ENCODE results near the gene ATM. TPM values are rescaled to one million over a fixed set of nuclear protein-coding genes. Genes with fewer than 3 reads are reported as not detected.
"Not testable (repeated sequence)": the region's sequence is repeated elsewhere in the genome, so short reads cannot be mapped to it uniquely, and the experiment has no call there.

ATM gene
- total RNA-seq, 1 donor from 2014 or later, result 25.7 TPM

DNA sequence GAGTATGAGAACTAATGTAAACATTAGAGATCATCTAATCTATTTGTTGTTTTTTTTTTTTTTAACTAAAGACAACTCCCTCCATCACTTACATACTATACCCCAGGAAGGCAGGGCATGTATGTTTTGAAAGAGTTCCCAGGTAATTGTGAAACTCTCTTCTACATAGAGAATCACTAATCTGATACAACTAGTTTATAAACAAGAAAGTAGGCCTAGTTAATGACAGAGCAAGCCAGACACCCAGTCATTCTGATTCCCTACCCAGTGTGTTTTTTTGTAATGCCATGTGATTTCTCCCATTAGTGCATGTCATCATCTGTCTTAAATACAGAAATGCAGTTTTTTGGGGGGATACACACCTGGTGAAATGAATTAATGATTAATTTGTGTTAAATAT, 123.6 kb downstream of the ATM start:
- DNase-seq (ENCODE audit: low spot score), result no peak

GRCh38 chr11:108351468-108351867, 128.6 kb downstream of the ATM start:
- DNase-seq (ENCODE audit: low spot score) (no peak), ATAC-seq (peak; percentile 21)

More for the DNA sequence above, 123.6 kb downstream of the ATM start:
- peak; percentile 56 for ATAC-seq

DNA sequence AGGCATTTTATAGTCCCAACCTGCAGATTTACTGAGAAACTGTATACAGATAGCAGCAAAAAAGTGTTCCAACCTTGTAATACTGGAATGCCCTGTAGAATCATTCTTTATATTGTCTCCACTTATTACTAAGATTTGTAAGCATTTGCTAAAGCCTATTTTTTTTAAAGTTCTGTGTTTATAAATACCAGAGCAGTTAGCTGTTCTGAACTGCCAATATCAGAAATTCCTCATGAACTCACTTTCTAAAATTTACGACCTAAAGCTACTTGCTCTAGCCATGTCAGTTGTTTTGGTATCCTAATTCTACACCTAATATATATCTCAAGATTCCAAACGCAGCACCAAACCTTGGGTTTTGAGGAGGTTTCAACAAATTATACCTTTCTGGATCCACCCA, 141.3 kb downstream of the ATM start:
- DNase-seq (ENCODE audit: low spot score), result no peak
- no peak for ATAC-seq

- DNase-seq (ENCODE audit: low spot score) (no peak), ATAC-seq (no peak)
Measured at GRCh38 chr11:108368134-108368533, 145.3 kb downstream of the ATM start.

DNA sequence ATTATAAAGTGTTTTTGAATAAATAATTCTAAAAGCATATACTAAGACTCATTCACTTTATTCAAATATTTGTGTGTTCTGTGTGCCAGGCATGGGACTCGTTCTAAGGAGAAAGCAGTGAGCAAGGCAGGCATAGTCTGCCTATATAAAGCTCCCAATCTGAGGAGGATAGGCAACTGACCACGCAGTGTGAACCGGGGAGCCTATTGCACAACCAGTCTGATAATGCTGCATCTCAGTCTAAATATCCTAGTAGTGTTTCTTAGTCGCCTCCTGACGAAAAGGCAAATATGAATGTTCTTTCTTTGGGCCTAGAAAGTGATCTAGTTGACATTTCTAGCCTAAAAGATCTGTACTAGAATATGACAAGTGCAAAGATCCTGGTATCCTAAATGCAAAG, 146.2 kb downstream of the ATM start:
- DNase-seq (ENCODE audit: low spot score), result no peak
- no peak for ATAC-seq

- no peak for DNase-seq (ENCODE audit: low spot score)
- no peak for ATAC-seq
Measured at GRCh38 chr11:108370315-108370714, 147.4 kb downstream of the ATM start.

DNA sequence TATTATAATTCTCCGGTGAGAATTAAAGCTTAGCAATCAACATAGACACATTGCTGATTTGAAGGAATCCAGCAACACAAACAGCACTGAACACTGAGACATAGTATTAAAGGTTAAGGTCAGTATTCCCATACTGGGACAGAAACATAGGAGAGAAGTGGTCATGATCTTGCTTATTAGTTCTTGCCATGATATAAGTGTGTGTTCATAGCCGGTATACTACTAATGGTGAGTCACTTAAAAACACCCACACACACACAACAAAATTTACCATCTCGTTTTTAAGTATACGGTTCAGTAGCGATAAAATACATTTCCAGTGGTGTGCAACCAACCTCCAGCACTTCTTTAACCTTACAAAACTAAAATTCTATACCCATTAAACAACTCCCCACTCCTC, 148.1 kb downstream of the ATM start:
- ATAC-seq (no peak), DNase-seq (ENCODE audit: low spot score) (no peak)

DNA sequence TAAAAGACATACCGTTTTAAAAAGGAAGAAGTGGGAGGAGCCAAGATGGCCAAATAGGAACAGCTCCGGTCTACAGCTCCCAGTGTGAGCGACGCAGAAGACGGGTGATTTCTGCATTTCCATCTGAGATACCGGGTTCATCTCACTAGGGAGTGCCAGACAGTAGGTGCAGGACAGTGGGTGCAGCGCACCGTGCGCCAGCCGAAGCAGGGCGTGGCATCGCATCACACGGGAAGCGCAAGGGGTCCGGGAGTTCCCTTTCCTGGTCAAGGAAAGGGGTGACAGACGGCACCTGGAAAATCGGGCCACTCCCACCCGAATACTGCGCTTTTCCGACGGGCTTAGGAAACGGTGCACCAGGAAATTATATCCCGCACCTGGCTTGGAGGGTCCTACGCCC, 150.6 kb downstream of the ATM start:
- not testable (repeated sequence) for ATAC-seq; DNase-seq (ENCODE audit: low spot score)

- DNase-seq (ENCODE audit: low spot score) (no peak), ATAC-seq (no peak)
Measured at GRCh38 chr11:108388576-108388975, 165.7 kb downstream of the ATM start.

GRCh38 chr11:108392353-108392752, 169.5 kb downstream of the ATM start:
- DNase-seq (ENCODE audit: low spot score), result no peak
- ATAC-seq, result no peak

DNA sequence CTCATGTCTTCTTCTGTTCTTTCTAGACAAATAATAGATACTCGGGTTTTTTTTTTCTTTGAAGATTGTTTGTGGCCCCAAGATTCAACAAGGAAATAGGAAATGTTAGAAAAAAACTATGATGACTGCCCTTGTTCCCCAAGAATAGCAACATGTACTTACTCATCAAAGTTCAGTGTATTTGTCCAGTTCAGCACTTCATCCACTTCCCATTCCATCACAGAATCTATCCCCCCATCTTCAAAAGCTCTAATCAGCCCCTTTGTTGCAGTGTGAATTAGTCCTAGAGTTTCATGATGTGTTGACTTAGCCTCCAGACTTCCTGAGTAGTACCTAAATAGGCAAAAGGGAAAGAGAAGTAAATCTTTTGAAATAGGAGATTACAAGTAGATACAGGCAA, 170.2 kb downstream of the ATM start:
- no peak for ATAC-seq
- no peak for DNase-seq (ENCODE audit: low spot score)

DNA sequence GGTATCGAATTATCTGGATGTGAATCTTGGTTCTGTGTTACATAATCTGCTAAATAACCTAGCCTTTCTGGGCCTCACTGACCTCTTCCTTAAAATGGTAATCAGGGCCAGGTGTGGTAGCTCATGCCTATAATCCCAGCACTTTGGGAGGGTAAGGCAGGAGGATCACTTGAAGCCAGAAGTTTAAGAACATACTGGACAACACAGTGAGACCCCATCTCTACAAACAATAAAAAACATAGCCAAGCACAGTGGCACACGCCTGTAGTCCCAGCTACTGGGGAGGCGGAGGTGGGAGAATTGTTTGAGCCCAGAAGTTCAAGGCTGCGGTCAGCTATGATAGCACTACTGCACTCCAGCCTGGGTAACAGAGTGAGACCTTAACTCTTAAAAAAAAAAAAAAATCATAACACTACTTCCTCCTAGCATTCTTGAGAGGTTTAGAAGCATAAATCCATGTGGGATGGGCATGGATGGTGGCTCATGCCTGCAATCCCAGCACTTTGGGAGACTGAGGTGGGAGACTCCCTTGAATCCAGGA, 171.9 kb downstream of the ATM start:
- ATAC-seq, result no peak
- DNase-seq (ENCODE audit: low spot score), result no peak

- ATAC-seq; DNase-seq (ENCODE audit: low spot score): not testable (repeated sequence)
Measured at GRCh38 chr11:108396672-108397071, 173.8 kb downstream of the ATM start.

DNA sequence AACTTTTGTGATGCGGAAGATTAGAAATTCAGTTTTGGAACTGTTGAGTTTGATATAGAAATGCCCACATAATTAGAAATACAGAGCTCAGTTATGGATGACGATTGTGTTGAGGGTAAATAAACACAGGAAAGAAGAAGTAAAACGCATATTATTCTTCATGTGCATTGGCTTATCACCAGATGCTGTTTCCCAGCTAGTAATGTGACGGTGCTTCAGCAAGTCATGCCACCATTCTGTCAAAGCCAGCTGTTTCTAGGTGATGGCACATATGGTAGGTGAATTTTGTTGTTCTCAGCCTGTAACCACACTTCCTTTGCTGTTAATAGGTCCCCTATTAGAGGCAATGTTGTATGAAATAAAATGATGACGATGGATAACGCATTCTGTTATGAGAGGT, 175.6 kb downstream of the ATM start:
- no peak for DNase-seq (ENCODE audit: low spot score)
- ATAC-seq, result no peak

DNA sequence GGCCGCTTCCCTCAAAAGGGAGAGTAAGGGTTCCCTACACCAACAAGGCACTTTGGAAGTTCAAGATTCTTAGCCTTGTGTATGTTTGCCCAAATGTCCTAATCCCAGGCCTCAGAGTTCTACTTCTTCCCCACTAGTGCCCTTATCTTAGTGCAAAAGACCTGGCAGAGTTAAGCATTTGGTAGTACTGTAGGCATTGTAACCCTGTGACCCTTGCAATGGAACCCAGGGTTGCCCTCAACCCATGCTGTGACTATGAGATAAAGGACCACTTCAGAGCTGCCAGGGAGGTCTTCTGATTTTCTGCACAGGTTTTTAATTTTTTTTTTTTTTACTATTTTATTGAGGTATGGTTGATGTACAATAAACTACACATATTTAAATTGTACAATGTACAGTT, 179.4 kb downstream of the ATM start:
- ATAC-seq (no peak), DNase-seq (ENCODE audit: low spot score) (no peak)

DNA sequence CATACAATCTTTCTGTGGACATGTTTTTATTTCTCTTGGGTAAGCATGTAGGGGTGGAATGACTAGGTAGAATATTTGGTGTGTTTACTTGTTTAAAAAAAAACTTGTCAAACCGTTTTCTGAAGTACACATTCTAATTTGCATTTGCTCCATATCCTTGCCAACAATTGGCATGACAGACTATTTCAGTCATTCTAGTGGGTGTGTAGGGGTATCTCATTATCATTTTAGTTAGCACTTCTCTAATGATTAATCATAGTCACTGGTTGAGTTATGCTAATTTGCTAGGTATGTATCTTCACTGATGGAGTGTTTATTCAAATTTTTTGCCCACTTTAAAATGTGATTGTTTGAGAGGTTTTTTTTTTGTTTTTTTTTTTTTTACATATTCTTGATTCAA, 180.2 kb downstream of the ATM start:
- ATAC-seq (no peak), DNase-seq (ENCODE audit: low spot score) (no peak)

DNA sequence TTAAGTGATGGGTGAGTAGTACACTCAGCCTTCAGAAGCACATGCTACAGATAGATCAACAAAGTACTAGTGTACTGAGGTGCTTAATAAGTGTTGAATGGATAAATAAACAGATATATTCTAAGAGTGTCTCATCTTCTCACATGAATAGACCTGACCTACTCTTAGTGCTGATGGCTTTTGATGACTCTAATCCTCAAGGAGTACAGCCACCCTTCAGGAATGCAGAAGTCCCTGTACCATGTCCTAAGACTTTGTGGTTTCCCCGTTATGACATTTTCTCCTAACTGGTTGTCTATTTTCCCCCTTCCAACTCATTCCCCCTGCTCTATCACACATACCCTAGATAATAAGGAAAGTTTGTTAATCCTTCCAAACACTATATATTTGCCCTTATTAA, 182.8 kb downstream of the ATM start:
- ATAC-seq, result no peak
- no peak for DNase-seq (ENCODE audit: low spot score)

DNA sequence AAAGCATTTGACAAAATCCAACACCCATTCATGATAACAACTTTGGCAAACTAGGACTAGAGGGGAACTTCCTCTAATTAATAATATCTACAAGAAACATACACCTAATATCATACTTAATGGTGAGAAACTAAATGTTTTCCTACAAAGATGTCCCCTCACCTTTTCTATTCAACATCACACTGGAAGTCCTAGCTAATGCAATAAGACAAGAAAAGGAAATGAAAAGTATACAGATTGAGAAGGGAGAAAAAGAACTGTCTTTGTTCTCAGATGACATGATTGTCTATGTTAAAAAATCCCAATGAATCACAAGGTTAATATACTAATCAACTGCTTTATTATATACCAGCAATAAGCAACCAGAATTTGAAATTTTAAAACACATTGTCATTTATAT, 192.1 kb downstream of the ATM start:
- DNase-seq (ENCODE audit: low spot score), result no peak
- ATAC-seq, result no peak

DNA sequence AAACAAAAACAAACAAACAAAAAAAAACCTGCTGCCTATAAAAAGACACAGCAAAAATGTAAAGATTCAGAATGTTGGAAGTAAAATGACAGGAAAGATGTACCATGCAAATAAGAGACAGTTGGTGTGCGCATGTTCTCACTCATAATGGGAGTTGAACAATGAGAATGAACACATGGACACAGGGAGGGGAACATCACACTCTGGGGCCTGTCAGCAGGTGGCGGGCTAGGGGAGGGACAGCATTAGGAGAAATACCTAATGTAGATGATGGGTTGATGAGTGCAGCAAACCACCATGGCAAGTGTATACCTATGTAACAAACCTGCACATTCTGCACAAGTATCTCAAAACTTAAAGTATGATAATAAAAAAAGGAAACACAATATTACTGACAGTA, 194.7 kb downstream of the ATM start:
- ATAC-seq (peak; percentile 69), DNase-seq (ENCODE audit: low spot score) (peak; percentile 60)

Data from left lobe of liver (tissue), 2 donors.